Chondrocyte (in vitro differentiated cells): ENCODE data around the gene LZTS2. TPM values are rescaled to one million over a fixed set of nuclear protein-coding genes. Genes with fewer than 3 reads are reported as not detected.
A peak's percentile ranks its signal among the peaks of the same experiment; 100 is the strongest.

Experiments
- DNase-seq: peaks from one replicate; pipeline ENCODE4 v3.0.0; 2021; ENCODE audit warnings: mixed read lengths, low spot score
- H3K27ac Mint-ChIP-seq: one replicate; pipeline ENCODE4 v1.8.0; 2021; ENCODE audit warnings: mild to moderate bottlenecking, moderate library complexity, mixed read lengths; ENCODE audit not compliant: unreplicated experiment
- H3K27me3 Mint-ChIP-seq: 2 replicates; pipeline ENCODE4 v1.8.0; 2021; ENCODE audit warnings: low read depth, mixed read lengths
- H3K36me3 Mint-ChIP-seq: 2 replicates; pipeline ENCODE4 v1.8.0; 2021; ENCODE audit warnings: low read depth, mixed read lengths
- H3K4me1 Mint-ChIP-seq: 2 replicates; pipeline ENCODE4 v1.8.0; 2021; ENCODE audit warnings: low read depth, mild to moderate bottlenecking, mixed read lengths
- H3K4me3 Mint-ChIP-seq: one replicate; pipeline ENCODE4 v1.8.0; 2021; ENCODE audit warnings: mild to moderate bottlenecking, moderate library complexity, mixed read lengths; ENCODE audit not compliant: unreplicated experiment
- H3K9me3 Mint-ChIP-seq: 2 replicates; pipeline ENCODE4 v1.8.0; 2021; ENCODE audit warnings: low read depth, mixed read lengths
- total RNA-seq: library from RNA; stranded (reverse); gene quantifications from 3 replicates; pipeline ENCODE4 v1.2.1, GENCODE V29; 2021
- TF ChIP-seq, protein P1 (sequence below): fragments of 200-600 bp; sonication (generic); IDR thresholded peaks from 2 replicates; pipeline ENCODE4 v1.5.0; 2021; ENCODE audit warnings: antibody characterized with exemption, mild to moderate bottlenecking, moderate library complexity

The LZTS2 gene
- total RNA-seq, 1 donor from 2014 or later, result 79.4 TPM

DNA sequence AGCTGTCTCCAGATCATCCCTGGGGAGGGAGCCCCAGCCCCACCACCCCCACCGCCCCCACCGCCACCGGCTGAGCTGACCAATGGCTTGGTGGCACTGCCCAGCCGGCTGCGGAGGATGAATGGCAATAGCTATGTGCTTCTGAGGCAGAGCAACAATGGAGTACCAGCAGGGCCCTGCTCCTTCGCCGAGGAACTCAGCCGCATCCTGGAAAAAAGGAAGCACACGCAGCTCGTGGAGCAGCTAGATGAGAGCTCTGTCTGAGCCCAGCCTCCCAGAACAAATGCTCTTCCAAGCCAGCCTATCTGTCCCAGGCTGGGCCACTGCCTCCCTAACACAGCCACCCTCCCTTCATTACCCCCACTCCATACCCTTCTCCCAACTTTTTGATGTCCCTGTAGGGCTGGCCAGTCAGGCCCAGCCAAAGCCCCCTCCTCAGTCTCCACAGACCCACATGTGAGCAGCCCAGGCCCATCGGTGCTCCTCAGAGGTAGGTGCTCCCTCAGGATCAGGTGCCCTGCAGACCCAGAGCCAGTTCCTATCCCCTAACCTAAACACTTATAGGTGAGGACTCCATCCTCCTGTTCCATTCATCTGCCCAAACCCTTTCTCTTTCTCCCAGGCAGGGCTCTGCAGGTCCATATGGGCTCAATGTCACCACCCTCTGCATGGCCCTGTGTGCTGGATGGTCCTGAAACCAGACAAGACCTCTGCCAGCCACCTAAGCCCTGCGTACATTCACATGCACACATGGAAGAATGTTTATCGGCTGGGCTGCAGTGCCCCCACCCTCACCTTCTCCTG is 15.5 kb upstream of the LZTS2 start:
- DNase-seq, result peak; percentile 63
- Mint-ChIP-seq H3K9me3 (no peaks in the 10 kb centered on the region), H3K27me3 (no peaks in the 10 kb centered on the region), H3K4me3 (no peak overlapping the region), H3K4me1 (peaks cover 27% of the 10 kb centered on the region), H3K36me3 (peaks cover 5% of the 10 kb centered on the region), H3K27ac (no peak overlapping the region)
- TF ChIP-seq, protein P1, sequence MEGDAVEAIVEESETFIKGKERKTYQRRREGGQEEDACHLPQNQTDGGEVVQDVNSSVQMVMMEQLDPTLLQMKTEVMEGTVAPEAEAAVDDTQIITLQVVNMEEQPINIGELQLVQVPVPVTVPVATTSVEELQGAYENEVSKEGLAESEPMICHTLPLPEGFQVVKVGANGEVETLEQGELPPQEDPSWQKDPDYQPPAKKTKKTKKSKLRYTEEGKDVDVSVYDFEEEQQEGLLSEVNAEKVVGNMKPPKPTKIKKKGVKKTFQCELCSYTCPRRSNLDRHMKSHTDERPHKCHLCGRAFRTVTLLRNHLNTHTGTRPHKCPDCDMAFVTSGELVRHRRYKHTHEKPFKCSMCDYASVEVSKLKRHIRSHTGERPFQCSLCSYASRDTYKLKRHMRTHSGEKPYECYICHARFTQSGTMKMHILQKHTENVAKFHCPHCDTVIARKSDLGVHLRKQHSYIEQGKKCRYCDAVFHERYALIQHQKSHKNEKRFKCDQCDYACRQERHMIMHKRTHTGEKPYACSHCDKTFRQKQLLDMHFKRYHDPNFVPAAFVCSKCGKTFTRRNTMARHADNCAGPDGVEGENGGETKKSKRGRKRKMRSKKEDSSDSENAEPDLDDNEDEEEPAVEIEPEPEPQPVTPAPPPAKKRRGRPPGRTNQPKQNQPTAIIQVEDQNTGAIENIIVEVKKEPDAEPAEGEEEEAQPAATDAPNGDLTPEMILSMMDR, result no peak

DNA sequence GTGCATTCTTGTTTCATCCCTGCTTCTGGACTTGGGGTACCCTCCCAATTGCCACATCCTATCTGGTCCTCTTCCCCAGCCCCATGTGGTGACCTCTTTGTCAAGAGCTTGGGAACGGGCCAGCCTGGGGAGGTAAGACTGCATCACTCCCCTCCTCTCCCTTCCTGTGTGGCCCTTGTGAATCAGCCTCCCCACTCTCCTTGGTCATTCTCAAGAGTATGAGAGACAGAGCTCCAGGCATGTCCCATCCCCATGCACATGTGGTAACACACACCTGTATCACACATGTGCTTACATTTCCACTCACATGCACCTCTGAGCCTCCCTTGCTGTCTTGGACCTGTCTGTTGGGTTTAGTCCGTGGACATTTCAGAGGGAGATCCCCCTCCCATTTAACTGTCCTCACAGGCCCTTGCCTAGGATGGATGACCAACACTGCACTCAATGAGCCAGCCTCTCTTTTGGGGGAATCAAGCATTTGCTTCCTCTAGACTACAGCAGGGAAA is 14.9 kb upstream of the LZTS2 start:
- Mint-ChIP-seq H3K9me3 (no peaks in the 10 kb centered on the region), H3K4me1 (peaks cover 27% of the 10 kb centered on the region), H3K27ac (no peak overlapping the region), H3K4me3 (no peak overlapping the region), H3K36me3 (peaks cover 4% of the 10 kb centered on the region), H3K27me3 (no peaks in the 10 kb centered on the region)
- TF ChIP-seq, protein P1, result no peak
- DNase-seq, result peak; percentile 54

DNA sequence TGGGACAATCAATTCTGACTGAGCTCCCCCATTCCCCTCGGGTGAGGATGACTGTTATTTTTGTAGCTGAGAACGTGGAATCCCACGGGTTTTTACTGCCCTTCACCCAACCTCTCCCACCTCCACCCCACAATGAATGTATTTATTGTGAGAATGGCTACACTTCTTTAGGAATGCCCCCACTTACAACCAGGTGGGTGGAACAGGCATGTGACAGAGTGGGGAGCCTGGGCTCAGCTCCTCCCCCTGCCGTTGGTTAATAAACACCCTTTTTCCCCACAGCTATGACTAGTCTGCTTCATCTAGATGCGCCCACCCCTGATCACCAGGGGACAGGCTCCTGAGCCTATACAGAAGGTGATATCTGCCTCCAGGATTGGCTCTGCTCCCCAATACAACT is 14.3 kb upstream of the LZTS2 start:
- Mint-ChIP-seq H3K4me1 (peaks cover 27% of the 10 kb centered on the region), H3K9me3 (no peaks in the 10 kb centered on the region), H3K27ac (no peak overlapping the region), H3K36me3 (peaks cover 5% of the 10 kb centered on the region), H3K4me3 (no peak overlapping the region), H3K27me3 (no peaks in the 10 kb centered on the region)
- peak; percentile 53 for DNase-seq
- TF ChIP-seq, protein P1, result no peak

DNA sequence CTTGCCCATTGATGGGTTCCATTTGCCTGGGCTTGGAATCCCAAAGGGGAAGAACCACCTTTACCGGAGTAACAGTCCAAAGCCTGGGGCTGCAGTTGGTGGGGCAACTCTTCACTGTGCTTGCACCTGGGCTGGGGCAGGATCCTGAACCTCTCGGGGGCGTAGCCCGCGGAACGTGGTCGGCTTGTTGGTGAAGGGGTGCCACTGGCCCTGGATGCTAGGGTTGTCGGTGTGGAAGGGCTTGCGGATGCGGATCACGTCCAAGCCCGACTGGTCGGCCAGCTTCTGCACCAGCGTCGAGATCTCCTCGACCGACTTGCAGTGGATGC is 13.0 kb upstream of the LZTS2 start:
- TF ChIP-seq, protein P1, result no peak
- peak overlapping the region; percentile 100 for H3K4me3 Mint-ChIP-seq
- peak overlapping the region; percentile 96 for H3K27ac Mint-ChIP-seq
- DNase-seq, result no peak
- no peaks in the 10 kb centered on the region for H3K27me3 Mint-ChIP-seq
- peaks cover 13% of the 10 kb centered on the region for H3K36me3 Mint-ChIP-seq
- H3K9me3 Mint-ChIP-seq, result no peaks in the 10 kb centered on the region
- H3K4me1 Mint-ChIP-seq, result peaks cover 27% of the 10 kb centered on the region

DNA sequence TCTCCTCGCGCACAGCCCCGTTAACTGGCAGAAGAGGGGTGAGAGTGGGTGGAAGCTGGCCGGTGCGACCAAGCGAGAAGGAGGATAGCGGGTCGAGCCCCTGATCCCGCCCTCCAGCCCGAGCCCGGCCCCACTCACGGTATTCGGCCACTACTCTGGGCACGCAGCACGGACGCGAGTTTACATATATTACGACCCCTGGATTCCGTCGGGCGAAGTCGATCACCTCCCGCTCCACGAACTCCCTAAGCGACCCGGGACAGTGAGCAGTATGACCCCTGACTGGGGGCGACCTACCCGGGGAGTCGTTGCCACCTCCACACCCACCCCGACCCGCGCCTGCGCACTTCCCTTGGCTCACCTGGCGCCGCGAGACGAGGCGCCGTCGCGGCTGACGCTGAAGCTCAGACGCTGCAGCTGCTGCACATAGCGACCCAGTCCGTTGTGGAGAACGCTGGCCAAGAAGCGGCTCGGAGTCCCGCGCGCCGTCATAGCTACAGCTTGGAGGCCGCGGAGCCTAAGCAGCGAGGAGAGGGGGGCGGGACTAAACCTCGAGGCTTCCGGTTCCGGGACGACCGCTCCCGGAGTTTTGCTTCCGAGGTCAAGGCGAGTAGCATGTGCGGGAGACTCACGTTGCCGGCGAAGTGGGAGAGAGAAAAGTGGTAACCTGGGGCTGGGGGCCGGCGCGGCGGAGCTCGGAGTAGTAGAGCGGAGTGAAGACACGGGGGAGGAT is 12.5 kb upstream of the LZTS2 start, which contains the start of the genes MRPL43 and TWNK:
MRPL43 (minus strand) TSS at position 546 of the 733 bp plus-strand sequence; CDS start at position 492, 54 bp downstream.
TWNK (plus strand) TSS at position 592 of the 733 bp plus-strand sequence. CDS start 668 bp downstream, outside the sequence.
- TF ChIP-seq, protein P1, result no peak
- no peaks in the 10 kb centered on the region for H3K27me3 Mint-ChIP-seq
- H3K27ac Mint-ChIP-seq, result peak within 1 kb of the TSS; percentile 96
- H3K9me3 Mint-ChIP-seq, result no peaks in the 10 kb centered on the region
- H3K4me3 Mint-ChIP-seq, result peak within 1 kb of the TSS; percentile 100
- H3K4me1 Mint-ChIP-seq, result peaks cover 27% of the 10 kb centered on the region
- peak; percentile 95 for DNase-seq
- peaks cover 12% of the 10 kb centered on the region for H3K36me3 Mint-ChIP-seq
